ENCODE data around the gene CORO1C. TPM values are rescaled to one million over a fixed set of nuclear protein-coding genes. Genes with fewer than 3 reads are reported as not detected.

The CORO1C gene
- total RNA-seq, 1 donor from 2014 or later = 307 TPM

GRCh38 chr12:108693186-108693730, 38.1 kb downstream of the CORO1C start:
- intact Hi-C loops (cut with DNase I) = no loop called here
- H3K4me1 ChIP-seq = peaks cover 62% of the 10 kb centered on the region

GRCh38 chr12:108691998-108692808, 39.1 kb downstream of the CORO1C start:
- peak; percentile 59 for DNase-seq
- intact Hi-C loops (cut with DNase I) = no loop called here
- TF ChIP-seq CTCF (IDR thresholded peaks at IDR 0.05) = no peak
- Histone ChIP-seq H3K27me3 (ENCODE audit: low read depth) (no peaks in the 10 kb centered on the region), H3K27ac (peak overlapping the region; percentile 86), H3K9me3 (no peaks in the 10 kb centered on the region), H3K4me3 (no peak overlapping the region), H3K36me3 (no peaks in the 10 kb centered on the region), H3K4me1 (peaks cover 67% of the 10 kb centered on the region)
- ATAC-seq = peak; percentile 46 to 48

More at GRCh38 chr12:108693186-108693730, 38.1 kb downstream of the CORO1C start:
- DNase-seq = no peak
- H3K4me3 ChIP-seq = no peak overlapping the region
- TF ChIP-seq CTCF (IDR thresholded peaks at IDR 0.05) = no peak
- ATAC-seq = no peak
- H3K36me3 ChIP-seq = peaks cover under 1% of the 10 kb centered on the region
- H3K27ac ChIP-seq = peak overlapping the region; percentile 86
- H3K27me3 ChIP-seq (ENCODE audit: low read depth) = no peaks in the 10 kb centered on the region
- no peaks in the 10 kb centered on the region for H3K9me3 ChIP-seq

GRCh38 chr12:108691175-108691997, 39.9 kb downstream of the CORO1C start:
- no peaks in the 10 kb centered on the region for H3K27me3 ChIP-seq (ENCODE audit: low read depth)
- H3K4me1 ChIP-seq = peaks cover 69% of the 10 kb centered on the region
- peak; percentile 90 to 95 for ATAC-seq
- H3K27ac ChIP-seq = peak overlapping the region; percentile 86
- peak; percentile 53 for TF ChIP-seq CTCF (IDR thresholded peaks at IDR 0.05)
- no peaks in the 10 kb centered on the region for H3K36me3 ChIP-seq
- H3K9me3 ChIP-seq = no peaks in the 10 kb centered on the region
- intact Hi-C loops (cut with DNase I) = no loop called here
- H3K4me3 ChIP-seq = peak overlapping the region; percentile 31
- peak; percentile 92 for DNase-seq

- Histone ChIP-seq H3K4me3 (peak overlapping the region; percentile 31), H3K36me3 (no peaks in the 10 kb centered on the region), H3K9me3 (no peaks in the 10 kb centered on the region), H3K4me1 (peaks cover 70% of the 10 kb centered on the region), H3K27ac (peak overlapping the region; percentile 86), H3K27me3 (ENCODE audit: low read depth) (no peaks in the 10 kb centered on the region)
- no peak for TF ChIP-seq CTCF (IDR thresholded peaks at IDR 0.05)
- intact Hi-C loops (cut with DNase I) = no loop called here
- ATAC-seq = no peak
- no peak for DNase-seq
Observed at GRCh38 chr12:108690542-108691174, 40.7 kb downstream of the CORO1C start.

GRCh38 chr12:108690191-108690518, 41.2 kb downstream of the CORO1C start:
- intact Hi-C loops (cut with DNase I) = no loop called here
- peak; percentile 3 for TF ChIP-seq CTCF (IDR thresholded peaks at IDR 0.05)
- Histone ChIP-seq H3K36me3 (no peaks in the 10 kb centered on the region), H3K4me3 (peak overlapping the region; percentile 13), H3K4me1 (peaks cover 75% of the 10 kb centered on the region), H3K9me3 (no peaks in the 10 kb centered on the region), H3K27me3 (ENCODE audit: low read depth) (no peaks in the 10 kb centered on the region), H3K27ac (peak overlapping the region; percentile 86)
- no peak for ATAC-seq
- DNase-seq = no peak

Data from lower lobe of right lung (tissue), 2 donors.